ENCODE measurements around the gene EML5.

GRCh38 chr14:88707088-88707487, 85.7 kb downstream of the EML5 start:
- TF ChIP-seq, protein P1, sequence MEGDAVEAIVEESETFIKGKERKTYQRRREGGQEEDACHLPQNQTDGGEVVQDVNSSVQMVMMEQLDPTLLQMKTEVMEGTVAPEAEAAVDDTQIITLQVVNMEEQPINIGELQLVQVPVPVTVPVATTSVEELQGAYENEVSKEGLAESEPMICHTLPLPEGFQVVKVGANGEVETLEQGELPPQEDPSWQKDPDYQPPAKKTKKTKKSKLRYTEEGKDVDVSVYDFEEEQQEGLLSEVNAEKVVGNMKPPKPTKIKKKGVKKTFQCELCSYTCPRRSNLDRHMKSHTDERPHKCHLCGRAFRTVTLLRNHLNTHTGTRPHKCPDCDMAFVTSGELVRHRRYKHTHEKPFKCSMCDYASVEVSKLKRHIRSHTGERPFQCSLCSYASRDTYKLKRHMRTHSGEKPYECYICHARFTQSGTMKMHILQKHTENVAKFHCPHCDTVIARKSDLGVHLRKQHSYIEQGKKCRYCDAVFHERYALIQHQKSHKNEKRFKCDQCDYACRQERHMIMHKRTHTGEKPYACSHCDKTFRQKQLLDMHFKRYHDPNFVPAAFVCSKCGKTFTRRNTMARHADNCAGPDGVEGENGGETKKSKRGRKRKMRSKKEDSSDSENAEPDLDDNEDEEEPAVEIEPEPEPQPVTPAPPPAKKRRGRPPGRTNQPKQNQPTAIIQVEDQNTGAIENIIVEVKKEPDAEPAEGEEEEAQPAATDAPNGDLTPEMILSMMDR (IDR thresholded peaks at IDR 0.05), result no peak
- no peak for TF ChIP-seq POLR2AphosphoS5 (IDR thresholded peaks at IDR 0.05)
- TF ChIP-seq POLR2A (IDR thresholded peaks at IDR 0.05), result no peak
